Measurements from ENCODE around the gene GAS2L2. TPM values are rescaled to one million over a fixed set of nuclear protein-coding genes. Genes with fewer than 3 reads are reported as not detected.
A peak's percentile ranks its signal among the peaks of the same experiment; 100 is the strongest.

The GAS2L2 gene
- total RNA-seq, 1 donor from 2014 or later = not detected

DNA sequence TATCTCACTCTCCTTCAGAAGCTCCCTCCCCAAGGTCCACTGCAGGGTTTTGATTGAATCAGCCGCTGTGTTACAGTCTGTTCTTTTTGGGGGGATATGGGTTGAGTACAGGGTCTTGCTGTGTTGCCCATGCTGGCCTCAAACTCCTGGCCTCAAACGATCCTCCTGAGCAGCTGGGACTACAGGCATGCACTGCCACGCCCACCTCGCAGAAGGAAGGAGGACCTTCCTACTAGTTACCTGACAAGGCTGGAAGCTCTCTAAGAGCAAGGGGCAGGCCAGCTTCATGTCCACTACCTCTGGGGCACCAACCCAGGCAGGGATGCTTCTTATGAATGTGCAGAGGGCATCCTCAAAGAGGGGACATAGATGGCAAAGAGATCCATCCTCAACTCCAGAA lies 44.3 kb upstream of the GAS2L2 start:
- DNase-seq (no peak), ATAC-seq (ENCODE audit: low read depth) (no peak)
- Mint-ChIP-seq H3K27ac (no peak overlapping the region), H3K4me1 (peaks cover 36% of the 10 kb centered on the region), H3K36me3 (ENCODE audit: low read depth) (no peaks in the 10 kb centered on the region), H3K4me3 (no peak overlapping the region), H3K9me3 (no peaks in the 10 kb centered on the region), H3K27me3 (peaks cover 24% of the 10 kb centered on the region)
- intact Hi-C loops (cut with micrococcal nuclease) = no loop called here
- TF ChIP-seq, protein P1, sequence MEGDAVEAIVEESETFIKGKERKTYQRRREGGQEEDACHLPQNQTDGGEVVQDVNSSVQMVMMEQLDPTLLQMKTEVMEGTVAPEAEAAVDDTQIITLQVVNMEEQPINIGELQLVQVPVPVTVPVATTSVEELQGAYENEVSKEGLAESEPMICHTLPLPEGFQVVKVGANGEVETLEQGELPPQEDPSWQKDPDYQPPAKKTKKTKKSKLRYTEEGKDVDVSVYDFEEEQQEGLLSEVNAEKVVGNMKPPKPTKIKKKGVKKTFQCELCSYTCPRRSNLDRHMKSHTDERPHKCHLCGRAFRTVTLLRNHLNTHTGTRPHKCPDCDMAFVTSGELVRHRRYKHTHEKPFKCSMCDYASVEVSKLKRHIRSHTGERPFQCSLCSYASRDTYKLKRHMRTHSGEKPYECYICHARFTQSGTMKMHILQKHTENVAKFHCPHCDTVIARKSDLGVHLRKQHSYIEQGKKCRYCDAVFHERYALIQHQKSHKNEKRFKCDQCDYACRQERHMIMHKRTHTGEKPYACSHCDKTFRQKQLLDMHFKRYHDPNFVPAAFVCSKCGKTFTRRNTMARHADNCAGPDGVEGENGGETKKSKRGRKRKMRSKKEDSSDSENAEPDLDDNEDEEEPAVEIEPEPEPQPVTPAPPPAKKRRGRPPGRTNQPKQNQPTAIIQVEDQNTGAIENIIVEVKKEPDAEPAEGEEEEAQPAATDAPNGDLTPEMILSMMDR (IDR thresholded peaks at IDR 0.05) = no peak
- CTCF ChIA-PET = interaction anchor here (3.3 to 5.5 kb wide), 2 partner anchors 12 to 33 kb away, joined by 18 to 21 read pairs; partner anchors contain the start of gene TAF15
- POLR2A ChIA-PET = interaction anchor here (0.8 to 2.8 kb wide), 2 partner anchors 11 to 33 kb away, joined by 3 to 15 read pairs; partner anchors contain the start of gene TAF15

DNA sequence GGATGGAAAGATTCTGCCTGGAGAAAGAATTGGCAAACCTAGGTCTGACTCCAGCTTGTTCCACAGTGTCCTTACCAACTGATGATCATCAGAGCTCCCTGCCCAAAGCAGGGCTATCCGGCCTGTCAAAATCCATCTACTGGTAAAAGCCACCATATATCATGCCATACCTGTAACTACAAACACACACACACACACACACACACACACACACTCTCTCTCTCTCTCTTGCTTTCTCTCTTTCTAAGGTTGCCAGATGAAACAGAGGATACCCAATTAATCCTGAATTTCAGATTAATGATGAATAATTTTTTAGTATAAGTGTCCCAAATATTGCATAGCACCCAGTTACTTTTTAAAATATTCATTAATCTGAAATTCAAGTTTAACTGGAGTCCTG lies 43.9 kb upstream of the GAS2L2 start:
- Mint-ChIP-seq H3K27ac (no peak overlapping the region), H3K4me1 (peaks cover 31% of the 10 kb centered on the region), H3K4me3 (no peak overlapping the region), H3K36me3 (ENCODE audit: low read depth) (no peaks in the 10 kb centered on the region), H3K9me3 (no peaks in the 10 kb centered on the region), H3K27me3 (peaks cover 29% of the 10 kb centered on the region)
- intact Hi-C loops (cut with micrococcal nuclease) = no loop called here
- ATAC-seq (ENCODE audit: low read depth) (no peak), DNase-seq (no peak)
- TF ChIP-seq, protein P1 (IDR thresholded peaks at IDR 0.05) = no peak
- ChIA-PET CTCF (interaction anchor here (3.3 to 5.5 kb wide), 2 partner anchors 12 to 33 kb away, joined by 18 to 21 read pairs; partner anchors contain the start of gene TAF15), POLR2A (interaction anchor here (0.7 to 2.8 kb wide), 3 partner anchors 12 to 554 kb away, joined by 3 to 15 read pairs (median 3); partner anchors contain the start of genes SLFN5 and TAF15)

DNA sequence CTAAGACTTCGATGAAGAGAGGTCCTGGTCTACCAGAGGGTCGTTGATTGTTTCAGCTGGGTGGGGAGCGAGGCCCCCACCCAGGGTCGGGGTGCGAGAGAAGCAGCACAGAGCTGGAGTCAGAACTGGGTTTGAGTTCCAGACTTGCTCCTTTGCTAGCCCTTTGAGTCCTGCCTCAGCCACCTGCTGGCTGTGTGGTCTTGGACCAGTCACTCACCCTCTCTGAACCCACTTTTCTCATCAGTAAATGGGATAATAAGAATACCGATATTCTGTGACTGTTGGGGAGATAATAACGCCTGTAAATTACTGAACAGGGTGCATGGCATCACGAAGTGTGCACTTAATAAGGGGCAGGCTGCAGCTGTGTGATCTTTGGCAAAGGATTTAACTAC lies 42.8 kb upstream of the GAS2L2 start:
- H3K4me1 Mint-ChIP-seq = peaks cover 21% of the 10 kb centered on the region
- no peak overlapping the region for H3K27ac Mint-ChIP-seq
- intact Hi-C loops (cut with micrococcal nuclease) = loop anchor here (1.0 kb wide), 2 partner anchors 8 to 13 kb away; partner anchors contain the start of gene TAF15
- H3K27me3 Mint-ChIP-seq = peaks cover 38% of the 10 kb centered on the region
- no peaks in the 10 kb centered on the region for H3K36me3 Mint-ChIP-seq (ENCODE audit: low read depth)
- DNase-seq = no peak
- H3K9me3 Mint-ChIP-seq = no peaks in the 10 kb centered on the region
- ChIA-PET POLR2A (interaction anchor here (2.8 kb wide), 1 partner anchor 13 kb away, joined by 15 read pairs; the partner anchor contains the start of gene TAF15), CTCF (interaction anchor here (3.3 to 5.5 kb wide), 2 partner anchors 13 to 32 kb away, joined by 18 to 21 read pairs; partner anchors contain the start of gene TAF15)
- TF ChIP-seq, protein P1 (IDR thresholded peaks at IDR 0.05) = no peak
- H3K4me3 Mint-ChIP-seq = peak overlapping the region; percentile 79
- ATAC-seq (ENCODE audit: low read depth) = no peak

DNA sequence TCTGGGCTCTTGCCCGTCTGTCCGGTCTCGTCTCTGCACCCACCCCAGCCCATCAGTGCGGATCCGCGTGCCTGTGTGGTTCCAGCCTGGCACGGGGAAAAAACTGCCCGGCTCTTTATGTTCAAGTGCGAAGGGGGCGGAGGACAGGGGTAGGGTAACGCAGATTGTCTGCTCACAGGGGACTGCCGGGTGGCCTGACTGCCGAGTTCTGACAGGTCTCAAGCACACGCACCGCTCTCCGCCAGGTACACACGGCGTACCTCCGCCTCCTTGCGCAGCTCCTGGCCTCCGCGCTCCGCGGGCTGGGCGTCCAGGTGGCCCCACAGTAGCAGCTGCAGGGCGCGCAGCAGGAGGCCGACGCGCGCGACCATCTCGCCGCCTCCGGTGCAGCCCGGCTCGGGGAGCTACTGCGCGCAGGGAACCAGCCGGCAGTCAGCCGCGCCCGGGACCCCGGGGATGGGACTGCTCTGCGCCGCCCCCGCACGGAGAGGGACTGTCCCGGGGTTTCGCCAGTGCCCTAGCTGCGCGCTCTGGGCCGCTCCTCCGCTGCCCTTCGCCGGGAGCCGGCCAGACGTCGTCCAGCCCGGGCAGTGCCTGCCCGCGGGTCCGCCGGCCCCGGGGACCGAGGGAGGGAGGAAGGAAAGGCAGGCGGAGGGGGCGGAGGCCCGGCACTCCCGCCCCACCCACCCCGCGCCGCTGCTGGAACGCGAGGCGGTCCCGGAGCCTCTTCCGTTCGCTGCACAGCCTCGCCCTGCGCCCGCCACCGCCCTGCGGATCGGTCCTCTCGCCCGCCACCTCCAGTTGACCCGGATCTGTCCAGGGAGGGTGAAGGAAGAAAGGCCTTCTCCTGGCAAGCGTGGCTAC lies 42.2 kb upstream of the GAS2L2 start, which contains the start of gene MMP28:
Gene MMP28, minus strand, starts transcription at position 635 of the 864 bp plus-strand sequence. Its CDS starts 264 bp downstream, at position 371.
- TF ChIP-seq, protein P1 (IDR thresholded peaks at IDR 0.05) = no peak
- Mint-ChIP-seq H3K27me3 (peaks cover 43% of the 10 kb centered on the region), H3K4me1 (peaks cover 17% of the 10 kb centered on the region), H3K9me3 (no peaks in the 10 kb centered on the region), H3K4me3 (peak within 1 kb of the TSS; percentile 79), H3K36me3 (ENCODE audit: low read depth) (no peaks in the 10 kb centered on the region), H3K27ac (no peak within 1 kb of the TSS)
- ATAC-seq (ENCODE audit: low read depth) (peak; percentile 83), DNase-seq (peak; percentile 42)
- ChIA-PET CTCF (interaction anchor here (3.3 to 5.5 kb wide), 2 partner anchors 14 to 31 kb away, joined by 18 to 21 read pairs; partner anchors contain the start of gene TAF15), POLR2A (interaction anchor here (0.7 to 2.8 kb wide), 2 partner anchors 14 to 31 kb away, joined by 3 to 15 read pairs; partner anchors contain the start of gene TAF15)
- intact Hi-C loops (cut with micrococcal nuclease) = loop anchor here (1.0 kb wide), 2 partner anchors 9 to 14 kb away; partner anchors contain the start of gene TAF15
